IPS DF 6.9 (cell line): ENCODE data around the gene MAPK1IP1L.
"Not testable (repeated sequence)": the region's sequence is repeated elsewhere in the genome, so short reads cannot be mapped to it uniquely, and the experiment has no call there.

Source experiments
- DNase-seq: peaks from one replicate; pipeline ENCODE4 v3.0.0-alpha.2; 2013; ENCODE audit warnings: low read depth, low spot score
- H3K27ac ChIP-seq: one replicate; pipeline ENCODE4 v1.5.1; 2013; ENCODE audit warnings: low read length, control low read depth
- H3K27me3 ChIP-seq: 2 replicates; pipeline ENCODE4 v1.6.1; 2013; ENCODE audit warnings: mild to moderate bottlenecking, low read length; ENCODE audit not compliant: control insufficient read depth, insufficient read depth
- H3K36me3 ChIP-seq: 2 replicates; pipeline ENCODE4 v1.6.1; 2013; ENCODE audit warnings: low read length; ENCODE audit not compliant: control insufficient read depth, insufficient read depth
- H3K4me1 ChIP-seq: 2 replicates; pipeline ENCODE4 v1.6.1; 2013; ENCODE audit warnings: low read length; ENCODE audit not compliant: control insufficient read depth, insufficient read depth
- H3K4me3 ChIP-seq: 2 replicates; pipeline ENCODE4 v1.5.1; 2013; ENCODE audit warnings: mild to moderate bottlenecking, low read length
- H3K9me3 ChIP-seq: 2 replicates; pipeline ENCODE4 v1.6.1; 2013; ENCODE audit warnings: low read length, inconsistent platforms; ENCODE audit not compliant: control insufficient read depth, insufficient read depth
- WGBS: extraction: QIAGEN DNeasy Blood & Tissue Kit; methylation state at CpG from one replicate; pipeline ENCODE4 v1.1.7; 2013; ENCODE audit warnings: mixed read lengths, missing lambda C conversion rate; ENCODE audit not compliant: insufficient read length, insufficient coverage; 5-methylcytosine and 5-hydroxymethylcytosine counted together

Gene MAPK1IP1L

GRCh38 chr14:55053500-55053899 lies 2.1 kb downstream of the MAPK1IP1L start:
- Histone ChIP-seq H3K4me1 (no peaks in the 10 kb centered on the region), H3K27ac (no peak overlapping the region), H3K27me3 (no peaks in the 10 kb centered on the region), H3K9me3 (no peaks in the 10 kb centered on the region), H3K4me3 (no peak overlapping the region), H3K36me3 (no peaks in the 10 kb centered on the region)
- WGBS, result 100% methylated on average over 1 of the region's 7 CpGs
- no peak for DNase-seq

- H3K9me3 ChIP-seq, result no peaks in the 10 kb centered on the region
- no peaks in the 10 kb centered on the region for H3K36me3 ChIP-seq
- no peaks in the 10 kb centered on the region for H3K27me3 ChIP-seq
- H3K4me1 ChIP-seq, result no peaks in the 10 kb centered on the region
- no peak overlapping the region for H3K27ac ChIP-seq
- H3K4me3 ChIP-seq, result no peak overlapping the region
- 97% methylated on average over 2 of the region's 13 CpGs for WGBS
- DNase-seq, result no peak
These were observed 2.7 kb downstream of the MAPK1IP1L start for GRCh38 chr14:55054098-55054497.

GRCh38 chr14:55057919-55058318 lies 6.5 kb downstream of the MAPK1IP1L start:
- DNase-seq, result no peak
- Histone ChIP-seq H3K36me3 (peaks cover 6% of the 10 kb centered on the region; the same call in 1 of the 2 replicates), H3K27ac (no peak overlapping the region), H3K9me3 (no peaks in the 10 kb centered on the region), H3K4me3 (no peak overlapping the region), H3K4me1 (no peaks in the 10 kb centered on the region), H3K27me3 (no peaks in the 10 kb centered on the region)
- no CpG with 5 or more reads among the region's 5 CpGs for WGBS

- Histone ChIP-seq H3K4me1 (no peaks in the 10 kb centered on the region), H3K27ac (no peak overlapping the region), H3K9me3 (no peaks in the 10 kb centered on the region), H3K36me3 (peaks cover 8% of the 10 kb centered on the region; the same call in 1 of the 2 replicates), H3K4me3 (no peak overlapping the region), H3K27me3 (no peaks in the 10 kb centered on the region)
- no peak for DNase-seq
- WGBS, result no CpG with 5 or more reads among the region's 5 CpGs
These were observed 7.9 kb downstream of the MAPK1IP1L start for GRCh38 chr14:55059333-55059732.

DNA sequence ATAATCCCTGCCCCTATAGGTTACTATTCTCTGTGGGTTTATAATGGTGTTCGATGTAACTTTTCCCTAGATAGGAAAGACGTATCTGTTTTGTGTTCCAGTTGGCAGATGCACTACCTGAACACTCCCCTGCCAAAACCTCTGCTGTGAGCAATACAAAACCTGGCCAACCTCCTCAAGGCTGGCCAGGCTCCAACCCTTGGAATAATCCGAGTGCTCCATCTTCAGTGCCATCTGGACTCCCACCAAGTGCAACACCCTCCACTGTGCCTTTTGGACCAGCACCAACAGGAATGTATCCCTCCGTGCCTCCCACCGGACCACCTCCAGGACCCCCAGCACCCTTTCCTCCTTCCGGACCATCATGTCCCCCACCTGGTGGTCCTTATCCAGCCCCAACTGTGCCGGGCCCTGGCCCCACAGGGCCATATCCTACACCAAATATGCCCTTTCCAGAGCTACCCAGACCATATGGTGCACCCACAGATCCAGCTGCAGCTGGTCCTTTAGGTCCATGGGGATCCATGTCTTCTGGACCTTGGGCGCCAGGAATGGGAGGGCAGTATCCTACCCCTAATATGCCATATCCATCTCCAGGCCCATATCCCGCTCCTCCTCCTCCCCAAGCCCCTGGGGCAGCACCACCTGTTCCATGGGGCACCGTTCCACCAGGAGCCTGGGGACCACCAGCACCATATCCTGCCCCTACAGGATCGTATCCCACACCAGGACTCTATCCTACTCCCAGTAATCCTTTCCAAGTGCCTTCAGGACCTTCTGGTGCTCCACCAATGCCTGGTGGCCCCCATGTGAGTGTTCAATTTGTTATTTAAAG lies 11.3 kb downstream of the MAPK1IP1L start:
- DNase-seq, result no peak
- Histone ChIP-seq H3K36me3 (peaks cover 10% of the 10 kb centered on the region; the same call in 1 of the 2 replicates), H3K4me1 (no peaks in the 10 kb centered on the region), H3K4me3 (no peak overlapping the region), H3K9me3 (no peaks in the 10 kb centered on the region), H3K27me3 (no peaks in the 10 kb centered on the region), H3K27ac (no peak overlapping the region)
- no CpG with 5 or more reads among the region's 11 CpGs for WGBS

- not testable (repeated sequence) for H3K27me3 ChIP-seq, H3K27ac ChIP-seq, H3K4me3 ChIP-seq, DNase-seq, H3K4me1 ChIP-seq, H3K9me3 ChIP-seq, H3K36me3 ChIP-seq
- no CpG with 5 or more reads among the region's 2 CpGs for WGBS
These were observed 13.4 kb downstream of the MAPK1IP1L start for GRCh38 chr14:55064896-55065295.

DNA sequence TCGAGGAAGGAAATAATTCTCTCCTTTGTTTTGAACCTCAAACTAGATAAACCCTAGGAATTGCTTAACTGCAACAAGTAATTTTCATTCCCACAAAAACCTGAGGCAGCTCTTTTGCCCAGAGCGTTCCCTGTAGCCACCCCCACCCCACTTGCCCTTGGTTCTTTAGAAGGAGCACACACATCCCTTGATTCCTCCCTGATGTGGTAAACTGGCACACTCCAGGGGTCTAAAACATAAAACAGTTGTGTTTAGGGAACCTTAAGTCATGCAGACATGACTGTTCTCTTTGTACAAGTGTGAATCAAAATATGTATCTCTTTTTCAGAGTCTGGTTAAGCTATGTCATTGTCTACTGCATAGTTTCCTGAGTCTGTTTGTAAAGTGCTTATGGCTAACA lies 14.0 kb downstream of the MAPK1IP1L start:
- no peaks in the 10 kb centered on the region for H3K4me1 ChIP-seq
- H3K4me3 ChIP-seq, result no peak overlapping the region
- WGBS, result no CpG with 5 or more reads among the region's 2 CpGs
- H3K27me3 ChIP-seq, result no peaks in the 10 kb centered on the region
- DNase-seq, result no peak
- H3K27ac ChIP-seq, result no peak overlapping the region
- H3K36me3 ChIP-seq, result peaks cover 10% of the 10 kb centered on the region; the same call in 1 of the 2 replicates
- no peaks in the 10 kb centered on the region for H3K9me3 ChIP-seq

DNA sequence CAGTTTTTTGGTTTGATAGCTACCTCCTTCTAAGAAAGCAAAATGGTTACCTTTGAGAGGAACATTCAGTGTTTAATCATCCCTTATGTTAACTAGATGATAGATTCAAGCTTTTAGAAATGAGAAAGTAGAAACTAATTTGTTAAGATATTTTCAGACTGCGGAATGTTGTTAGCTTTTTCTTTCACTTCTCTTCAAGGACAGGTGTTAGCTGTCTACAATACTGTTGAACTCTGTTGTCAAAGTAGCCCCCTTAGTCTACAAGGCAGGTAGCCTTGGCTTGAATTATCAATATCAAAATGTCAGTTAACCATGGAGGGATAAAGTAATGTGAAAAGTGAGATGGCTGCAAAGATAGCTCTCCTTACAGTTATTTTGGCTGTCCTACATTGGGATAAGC lies 14.8 kb downstream of the MAPK1IP1L start:
- no CpG with 5 or more reads among the region's 1 CpG for WGBS
- no peaks in the 10 kb centered on the region for H3K27me3 ChIP-seq
- no peak overlapping the region for H3K27ac ChIP-seq
- peaks cover 10% of the 10 kb centered on the region; the same call in 1 of the 2 replicates for H3K36me3 ChIP-seq
- H3K4me1 ChIP-seq, result no peaks in the 10 kb centered on the region
- no peaks in the 10 kb centered on the region for H3K9me3 ChIP-seq
- no peak overlapping the region for H3K4me3 ChIP-seq
- no peak for DNase-seq

- WGBS, result no CpG with 5 or more reads among the region's 4 CpGs
- H3K9me3 ChIP-seq, result no peaks in the 10 kb centered on the region
- H3K36me3 ChIP-seq, result no peaks in the 10 kb centered on the region
- no peaks in the 10 kb centered on the region for H3K27me3 ChIP-seq
- no peak overlapping the region for H3K27ac ChIP-seq
- no peak overlapping the region for H3K4me3 ChIP-seq
- no peak for DNase-seq
- 0 out of 2 replicates have a peak, but pooled peaks cover 2% of the 10 kb centered on the region for H3K4me1 ChIP-seq
These were observed 19.5 kb downstream of the MAPK1IP1L start for GRCh38 chr14:55070981-55071411.

- no peak overlapping the region for H3K4me3 ChIP-seq
- H3K27me3 ChIP-seq, result no peaks in the 10 kb centered on the region
- H3K27ac ChIP-seq, result no peak overlapping the region
- no peaks in the 10 kb centered on the region for H3K36me3 ChIP-seq
- WGBS, result no CpG with 5 or more reads among the region's 10 CpGs
- peaks cover 2% of the 10 kb centered on the region; the same call in 1 of the 2 replicates for H3K4me1 ChIP-seq
- DNase-seq, result no peak
- H3K9me3 ChIP-seq, result no peaks in the 10 kb centered on the region
These were observed 20.6 kb downstream of the MAPK1IP1L start for GRCh38 chr14:55071870-55072640.
